Stimulated activated effector memory CD8-positive, alpha-beta T cell treated with anti-CD3 and anti-CD28 coated beads, Interleukin-12 subunit alpha, Interleukin-12 subunit beta, amount 100 ng/mL, for 72 hours (primary cell): ENCODE data around the gene SHISA5.
A peak's percentile ranks its signal among the peaks of the same experiment; 100 is the strongest.
"Not testable (repeated sequence)": the region's sequence is repeated elsewhere in the genome, so short reads cannot be mapped to it uniquely, and the experiment has no call there.

ENCODE experiments used
- ATAC-seq: fragments of 150-1000 bp; cut with Tn5 transposase; 2 replicates; pipeline ENCODE4 v1.10.0; 2021
- DNase-seq, 2 donors: peaks; one replicate each; pipeline ENCODE4 v3.0.0; 2021 to 2022; ENCODE audit warnings: low spot score in 2 of 2
- H3K27ac Mint-ChIP-seq: one replicate; pipeline ENCODE4 v1.8.0; 2022; ENCODE audit warnings: mild to moderate bottlenecking, mixed read lengths
- H3K36me3 Mint-ChIP-seq: one replicate; pipeline ENCODE4 v1.8.0; 2022; ENCODE audit warnings: mild to moderate bottlenecking, mixed read lengths
- H3K4me1 Mint-ChIP-seq: one replicate; pipeline ENCODE4 v1.8.0; 2022; ENCODE audit warnings: mixed read lengths
- H3K4me3 Mint-ChIP-seq: one replicate; pipeline ENCODE4 v1.8.0; 2022; ENCODE audit warnings: mild to moderate bottlenecking, mixed read lengths
- H3K9me3 Mint-ChIP-seq: one replicate; pipeline ENCODE4 v1.8.0; 2022; ENCODE audit warnings: mixed read lengths

The SHISA5 gene

DNA sequence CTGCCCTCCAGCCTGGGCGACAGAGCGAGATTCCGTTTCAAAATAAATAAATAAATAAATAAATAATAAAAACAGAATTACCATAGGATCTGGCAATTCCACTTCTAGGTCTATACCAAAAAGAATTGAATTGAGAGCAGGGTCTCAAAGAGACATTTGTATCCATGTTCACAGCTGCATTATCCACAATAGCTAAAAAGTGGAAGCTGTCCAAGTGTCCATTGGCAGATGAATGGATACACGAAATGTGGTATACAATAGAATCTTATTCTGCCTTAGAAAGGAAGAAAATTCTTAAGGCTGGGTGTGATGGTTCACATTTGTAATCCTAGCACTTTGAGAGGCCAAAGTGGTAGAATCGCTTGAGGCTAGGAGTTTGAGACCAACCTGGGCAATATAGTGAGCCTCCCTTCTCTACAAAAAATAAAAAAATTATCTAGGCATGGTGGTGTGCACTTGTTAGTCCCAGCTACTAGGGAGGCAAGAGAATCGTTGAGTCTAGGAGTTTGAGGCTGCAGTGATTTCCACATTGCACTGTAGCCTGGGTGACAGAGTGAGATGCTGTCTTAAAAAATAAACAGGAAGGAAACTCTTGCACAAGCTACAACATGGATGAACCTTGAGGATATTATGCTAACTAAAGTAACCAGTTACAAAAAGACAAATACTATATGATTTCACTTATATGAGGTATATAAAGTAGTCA, 28.4 kb upstream of the SHISA5 start:
- Mint-ChIP-seq H3K4me3 (no peak overlapping the region), H3K36me3 (peaks cover 100% of the 10 kb centered on the region), H3K9me3 (no peaks in the 10 kb centered on the region), H3K4me1 (no peaks in the 10 kb centered on the region), H3K27ac (no peak overlapping the region)
- no peak for DNase-seq
- ATAC-seq: no peak

DNA sequence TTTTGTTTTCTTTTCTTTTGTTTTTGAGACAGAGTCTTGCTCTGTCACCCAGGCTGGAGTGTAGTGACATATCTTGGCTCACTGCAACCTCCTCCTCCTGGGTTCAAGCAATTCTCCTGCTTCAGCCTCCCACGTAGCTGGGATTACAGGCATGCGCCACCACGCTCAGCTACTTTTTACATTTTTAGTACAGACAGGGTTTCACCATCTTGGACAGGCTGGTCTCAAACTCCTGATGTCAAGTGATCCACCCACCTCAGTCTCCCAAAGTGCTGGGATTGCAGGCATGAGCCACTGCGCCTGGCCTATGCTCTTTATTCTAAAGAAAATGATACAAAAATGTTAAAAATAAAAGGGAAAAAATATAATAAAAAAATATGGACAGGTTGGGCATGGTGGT, 26.7 kb upstream of the SHISA5 start:
- peaks cover 100% of the 10 kb centered on the region for H3K36me3 Mint-ChIP-seq
- not testable (repeated sequence) for H3K9me3 Mint-ChIP-seq, ATAC-seq, H3K4me3 Mint-ChIP-seq, DNase-seq, H3K4me1 Mint-ChIP-seq, H3K27ac Mint-ChIP-seq

DNA sequence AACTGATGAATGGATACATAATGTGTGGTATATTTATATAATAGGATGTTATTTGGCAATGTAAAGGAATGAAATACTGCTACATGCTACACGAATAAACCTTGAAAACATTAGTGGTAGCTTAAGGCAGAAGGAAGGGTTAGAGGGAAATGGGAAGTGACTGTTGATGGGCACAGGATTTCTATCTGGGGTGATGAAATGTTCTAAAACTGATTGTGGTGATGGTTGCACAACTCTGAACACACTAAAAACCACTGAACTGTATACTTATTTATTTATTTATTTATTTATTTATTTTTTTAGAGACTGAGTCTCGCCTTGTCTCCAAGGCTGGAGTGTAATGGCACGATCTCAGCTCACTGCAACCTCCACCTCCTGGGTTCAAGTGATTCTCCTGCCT, 24.8 kb upstream of the SHISA5 start:
- no peaks in the 10 kb centered on the region for H3K4me1 Mint-ChIP-seq

DNA sequence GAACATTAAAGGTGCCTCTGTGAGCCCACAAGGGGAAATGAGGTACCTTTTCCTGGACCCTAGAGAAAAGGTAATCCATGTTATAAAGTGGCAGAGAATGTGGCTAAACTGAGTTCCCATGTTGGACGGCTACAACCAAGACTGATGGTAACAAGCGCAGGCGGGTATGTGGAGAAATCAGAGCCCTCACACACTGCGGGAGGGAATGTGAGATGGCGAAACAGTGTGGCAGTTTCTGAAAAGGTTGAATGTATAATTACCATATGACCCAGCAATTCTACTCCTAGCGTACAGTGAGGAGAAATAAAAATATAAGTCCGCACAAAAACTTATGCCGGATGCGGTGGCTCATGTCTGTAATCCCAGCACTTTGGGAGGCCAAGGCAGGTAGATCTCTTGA, 24.1 kb upstream of the SHISA5 start:
- ATAC-seq: no peak
- Mint-ChIP-seq H3K9me3 (no peaks in the 10 kb centered on the region), H3K4me3 (no peak overlapping the region), H3K4me1 (no peaks in the 10 kb centered on the region), H3K27ac (no peak overlapping the region), H3K36me3 (peaks cover 100% of the 10 kb centered on the region)
- no peak for DNase-seq

More for the DNA sequence above, 24.8 kb upstream of the SHISA5 start:
- Mint-ChIP-seq H3K4me3 (no peak overlapping the region), H3K36me3 (peaks cover 100% of the 10 kb centered on the region), H3K27ac (no peak overlapping the region), H3K9me3 (no peaks in the 10 kb centered on the region)
- ATAC-seq (no peak), DNase-seq (no peak)

DNA sequence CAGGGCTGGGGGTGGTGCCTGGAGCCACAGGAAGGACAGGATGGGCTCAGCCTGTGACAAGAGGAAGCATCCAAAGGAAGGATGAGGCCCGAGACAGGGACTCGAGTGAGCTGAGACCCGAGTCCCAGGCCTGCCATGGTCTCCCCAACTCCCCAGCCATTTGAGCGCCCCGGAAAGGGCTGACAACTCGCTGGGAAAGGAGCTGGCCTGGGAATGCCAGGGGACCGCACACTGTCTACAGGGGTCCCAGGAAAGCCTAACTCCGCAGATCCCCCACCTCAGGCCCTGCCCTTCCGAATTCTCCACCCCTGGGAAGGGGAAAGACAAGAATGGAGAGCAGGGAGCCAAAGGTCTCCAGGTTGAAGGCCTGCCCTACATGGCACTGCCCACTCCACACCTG, 21.0 kb upstream of the SHISA5 start:
- no peak for ATAC-seq
- H3K4me3 Mint-ChIP-seq: no peak overlapping the region
- H3K27ac Mint-ChIP-seq: peak overlapping the region; percentile 63
- H3K36me3 Mint-ChIP-seq: peaks cover 93% of the 10 kb centered on the region
- H3K4me1 Mint-ChIP-seq: peaks cover 11% of the 10 kb centered on the region
- no peak for DNase-seq
- no peaks in the 10 kb centered on the region for H3K9me3 Mint-ChIP-seq

DNA sequence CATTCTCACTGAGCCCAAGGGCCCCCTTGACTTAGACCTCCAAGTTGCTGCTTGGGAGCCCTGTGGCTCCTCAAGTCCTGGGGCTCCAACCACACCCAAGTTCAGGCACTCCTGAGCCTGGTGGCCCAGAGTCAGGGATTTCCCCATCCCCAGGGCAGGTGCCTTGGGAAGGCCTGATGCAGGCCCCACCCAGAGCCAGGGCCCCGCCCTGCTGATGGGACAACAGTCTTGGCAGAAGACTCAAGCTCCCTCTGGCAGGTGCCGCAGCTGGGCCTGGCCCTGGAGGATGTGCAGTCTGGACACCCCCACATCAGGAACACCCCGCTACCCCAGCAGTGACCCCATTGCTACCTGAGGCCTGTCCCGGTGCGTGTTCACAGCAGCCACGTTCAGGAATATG, 17.7 kb upstream of the SHISA5 start:
- Mint-ChIP-seq H3K4me3 (no peak overlapping the region), H3K4me1 (peaks cover 42% of the 10 kb centered on the region), H3K9me3 (no peaks in the 10 kb centered on the region), H3K36me3 (peaks cover 91% of the 10 kb centered on the region), H3K27ac (no peak overlapping the region)
- DNase-seq (no peak), ATAC-seq (no peak)

DNA sequence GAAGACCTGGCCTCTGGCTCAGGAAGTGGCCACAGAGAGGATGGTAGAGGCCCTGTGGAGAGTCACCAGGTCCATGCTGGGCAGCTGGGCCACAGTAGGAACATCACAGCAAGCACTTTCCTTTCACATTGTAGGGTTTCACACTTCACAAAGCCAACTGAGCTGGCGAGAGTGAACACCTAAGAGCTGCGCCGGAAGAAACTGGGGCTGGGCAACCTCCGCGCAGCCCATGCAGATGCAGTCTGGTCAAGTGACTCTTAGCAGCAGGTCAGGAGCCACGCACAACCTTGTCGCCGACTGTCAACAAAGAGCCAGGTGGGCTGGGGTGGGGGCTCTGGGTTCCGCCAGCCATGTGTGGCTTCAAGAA, 15.3 kb upstream of the SHISA5 start:
- Mint-ChIP-seq H3K4me3 (no peak overlapping the region), H3K27ac (peak overlapping the region; percentile 37), H3K36me3 (peaks cover 81% of the 10 kb centered on the region), H3K9me3 (no peaks in the 10 kb centered on the region), H3K4me1 (peaks cover 54% of the 10 kb centered on the region)
- DNase-seq (no peak), ATAC-seq (peak; percentile 3)

DNA sequence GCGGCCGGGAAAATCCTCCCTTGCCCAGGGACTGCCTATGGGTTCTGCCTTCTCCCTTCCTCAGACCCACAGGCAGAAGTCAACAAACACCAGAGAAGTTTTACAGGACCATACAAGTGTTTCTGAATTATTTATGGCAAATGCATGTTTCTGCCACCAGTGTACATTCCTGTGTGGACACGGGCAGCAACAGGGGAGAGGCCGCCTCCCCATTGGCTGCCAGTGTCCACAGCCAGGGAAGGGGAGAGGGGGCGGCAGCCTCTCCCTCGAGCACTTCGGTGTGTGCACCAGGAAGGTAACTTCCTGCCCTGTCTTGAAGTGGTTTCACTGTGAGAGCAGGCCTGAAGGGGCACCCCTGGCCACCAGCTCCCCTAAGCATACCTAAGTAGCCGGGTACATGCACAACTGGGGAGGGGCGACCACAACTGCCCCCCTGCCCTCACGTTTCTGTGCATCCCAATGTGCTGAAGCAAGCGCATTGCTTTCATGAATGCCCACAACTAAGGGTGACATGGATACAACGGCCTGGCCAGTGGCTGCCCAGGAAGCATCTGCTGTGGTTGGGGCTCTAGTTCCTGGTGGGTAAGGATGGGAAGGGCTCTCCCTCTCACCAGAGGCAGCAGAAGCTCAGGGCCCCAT, 14.8 kb upstream of the SHISA5 start:
- ATAC-seq: no peak
- H3K4me1 Mint-ChIP-seq: peaks cover 56% of the 10 kb centered on the region
- H3K27ac Mint-ChIP-seq: peak overlapping the region; percentile 81
- H3K36me3 Mint-ChIP-seq: peaks cover 77% of the 10 kb centered on the region
- no peak overlapping the region for H3K4me3 Mint-ChIP-seq
- H3K9me3 Mint-ChIP-seq: no peaks in the 10 kb centered on the region
- no peak for DNase-seq

DNA sequence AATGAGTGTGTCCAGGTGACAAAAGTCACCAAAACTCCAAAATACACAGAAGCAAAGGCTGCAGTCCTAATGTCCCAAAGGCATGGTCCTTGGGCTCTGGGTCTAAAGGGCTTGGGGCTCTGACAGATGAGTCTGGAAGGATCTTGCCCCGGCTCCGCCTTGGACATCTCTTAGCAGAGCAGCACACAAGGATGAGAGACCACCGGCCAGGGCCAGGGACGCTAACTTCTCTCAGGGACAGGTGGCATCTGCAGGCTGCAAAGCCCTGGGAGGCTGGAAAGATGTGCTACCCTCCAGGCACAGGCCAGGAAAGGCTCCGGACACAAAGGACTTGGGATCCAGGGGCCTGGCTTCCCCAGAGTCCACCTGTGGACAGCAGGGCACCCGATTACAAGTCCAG, 14.1 kb upstream of the SHISA5 start:
- H3K27ac Mint-ChIP-seq: peak overlapping the region; percentile 81
- H3K36me3 Mint-ChIP-seq: peaks cover 77% of the 10 kb centered on the region
- ATAC-seq (no peak), DNase-seq (no peak)
- H3K4me3 Mint-ChIP-seq: no peak overlapping the region
- no peaks in the 10 kb centered on the region for H3K9me3 Mint-ChIP-seq
- H3K4me1 Mint-ChIP-seq: peaks cover 56% of the 10 kb centered on the region

DNA sequence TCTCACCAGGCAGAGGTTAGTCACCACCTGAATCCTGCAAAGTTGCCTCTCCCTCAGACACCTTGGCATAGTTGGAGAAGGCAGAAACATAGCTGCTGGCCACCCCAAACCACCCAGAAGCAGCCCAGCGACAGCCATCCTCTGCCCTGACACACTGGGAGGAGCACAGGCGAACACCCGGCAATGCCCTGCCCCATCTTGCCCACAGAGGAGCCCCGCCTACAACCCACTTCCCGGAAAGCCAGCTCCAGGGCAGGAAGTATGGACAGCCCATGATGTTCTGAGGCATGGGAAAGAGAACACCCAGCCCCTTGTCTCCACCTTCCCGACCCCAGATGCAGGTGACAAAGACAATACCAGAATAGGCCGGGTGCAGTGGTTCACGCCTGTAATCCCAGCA, 12.6 kb upstream of the SHISA5 start:
- Mint-ChIP-seq H3K4me1 (peaks cover 56% of the 10 kb centered on the region), H3K4me3 (no peak overlapping the region), H3K27ac (peak overlapping the region; percentile 81), H3K36me3 (peaks cover 73% of the 10 kb centered on the region), H3K9me3 (no peaks in the 10 kb centered on the region)
- ATAC-seq (peak; percentile 6), DNase-seq (no peak)

DNA sequence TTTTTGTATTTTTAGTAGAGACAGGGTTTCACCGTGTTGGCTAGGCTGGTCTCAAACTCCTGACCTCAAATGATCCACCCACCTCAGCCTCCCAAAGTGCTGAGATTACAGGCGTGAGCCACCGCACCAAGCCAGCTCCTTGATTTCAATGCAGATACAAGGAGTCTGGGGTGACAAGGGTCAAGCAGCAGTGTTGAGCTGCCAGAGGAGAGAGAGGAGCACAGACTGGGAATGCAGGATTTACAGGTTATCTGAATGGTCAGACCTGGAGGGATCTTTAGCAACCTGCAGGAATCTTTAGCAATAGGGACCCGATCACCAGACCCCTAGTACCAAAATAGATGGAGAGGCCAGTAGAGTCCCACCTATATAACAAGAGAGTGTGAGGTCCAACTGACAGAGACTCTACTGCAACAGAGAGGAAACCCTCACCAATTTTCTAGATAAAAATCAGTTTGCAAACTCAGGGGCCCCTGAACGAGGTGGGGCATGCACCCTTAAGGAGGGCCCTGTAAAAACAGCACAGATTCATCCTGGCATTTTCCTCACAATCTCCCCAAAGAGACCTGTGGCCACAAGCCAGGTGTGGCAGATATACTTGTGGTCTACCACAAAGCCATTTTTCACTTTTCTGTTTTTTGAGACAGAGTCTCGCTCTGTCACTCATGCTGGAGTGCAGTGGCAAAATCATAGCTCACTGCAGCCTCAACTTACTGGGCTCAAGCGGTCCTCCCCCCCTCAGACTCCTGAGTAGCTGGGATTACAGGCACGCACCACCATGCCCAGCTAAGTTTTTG, 10.7 kb upstream of the SHISA5 start:
- H3K27ac Mint-ChIP-seq: no peak overlapping the region

DNA sequence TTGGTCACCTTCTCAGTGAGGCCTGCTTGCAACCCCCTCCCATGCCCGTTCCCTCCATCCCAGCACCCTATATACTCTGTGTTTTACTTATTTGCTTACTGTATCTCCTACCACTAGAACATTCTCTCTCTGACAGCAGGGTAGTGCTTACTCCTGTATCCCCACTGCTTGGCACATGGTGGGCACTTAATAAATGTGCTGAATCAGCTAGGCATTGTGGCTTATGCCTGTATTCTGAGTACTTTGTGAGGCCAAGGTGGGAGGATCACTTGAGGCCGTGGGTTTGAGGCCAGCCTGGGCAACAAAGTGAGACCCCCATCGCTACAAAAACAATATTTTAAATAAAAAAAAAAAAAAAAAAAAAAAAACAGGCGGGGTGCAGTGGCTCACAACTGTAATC, 7.6 kb upstream of the SHISA5 start:
- peaks cover 51% of the 10 kb centered on the region for H3K36me3 Mint-ChIP-seq
- no peak overlapping the region for H3K4me3 Mint-ChIP-seq
- H3K27ac Mint-ChIP-seq: peak overlapping the region; percentile 54
- H3K9me3 Mint-ChIP-seq: no peaks in the 10 kb centered on the region
- ATAC-seq (no peak), DNase-seq (no peak)
- H3K4me1 Mint-ChIP-seq: peaks cover 25% of the 10 kb centered on the region

More for the DNA sequence above, 10.7 kb upstream of the SHISA5 start:
- ATAC-seq: no peak
- Mint-ChIP-seq H3K4me1 (peaks cover 41% of the 10 kb centered on the region), H3K9me3 (no peaks in the 10 kb centered on the region), H3K4me3 (no peak overlapping the region), H3K36me3 (peaks cover 70% of the 10 kb centered on the region)
- no peak for DNase-seq

DNA sequence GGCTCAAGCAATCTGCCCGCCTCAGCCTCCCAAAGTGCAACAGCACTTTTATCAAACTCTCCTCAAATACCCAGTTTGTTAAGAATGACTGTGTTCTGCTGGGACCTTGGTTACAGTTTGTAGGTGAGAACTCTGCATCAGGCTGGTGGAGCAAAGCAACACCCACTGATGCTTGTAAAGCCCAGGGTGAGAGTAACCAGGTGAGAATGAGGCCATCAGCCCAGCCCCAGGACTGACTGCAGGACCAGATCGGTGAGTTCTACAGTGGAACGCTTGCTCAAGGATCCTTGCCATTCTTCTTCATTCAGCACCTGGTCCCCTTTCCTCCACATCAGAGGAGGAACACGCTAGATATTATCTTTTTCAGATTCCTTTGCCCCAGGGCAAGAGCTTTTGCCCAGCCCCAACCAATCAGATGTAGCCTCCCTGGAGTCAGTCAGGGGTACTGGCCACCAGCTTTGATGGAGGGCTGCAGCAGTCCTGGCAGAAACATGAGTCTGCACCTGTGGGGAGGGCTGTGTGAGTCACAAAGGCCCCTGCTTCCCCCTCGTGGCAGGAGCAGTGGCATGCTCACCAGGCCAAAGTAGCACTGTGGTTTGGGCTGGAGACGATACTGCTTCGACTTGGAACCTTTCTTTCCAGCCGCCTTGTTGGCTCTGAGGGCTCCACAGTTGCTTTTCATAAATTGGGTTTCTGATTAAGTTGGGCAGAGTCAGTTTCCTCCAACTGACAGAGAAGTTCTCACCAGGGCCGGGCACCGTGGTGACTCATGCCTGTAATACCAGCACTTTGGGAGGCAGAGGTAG, 3.5 kb upstream of the SHISA5 start:
- ATAC-seq (peak; percentile 87), DNase-seq (peak; percentile 45 to 80)
- Mint-ChIP-seq H3K9me3 (no peaks in the 10 kb centered on the region), H3K4me1 (peaks cover 43% of the 10 kb centered on the region), H3K27ac (peak overlapping the region; percentile 65), H3K4me3 (peak overlapping the region; percentile 42), H3K36me3 (peaks cover 46% of the 10 kb centered on the region)

DNA sequence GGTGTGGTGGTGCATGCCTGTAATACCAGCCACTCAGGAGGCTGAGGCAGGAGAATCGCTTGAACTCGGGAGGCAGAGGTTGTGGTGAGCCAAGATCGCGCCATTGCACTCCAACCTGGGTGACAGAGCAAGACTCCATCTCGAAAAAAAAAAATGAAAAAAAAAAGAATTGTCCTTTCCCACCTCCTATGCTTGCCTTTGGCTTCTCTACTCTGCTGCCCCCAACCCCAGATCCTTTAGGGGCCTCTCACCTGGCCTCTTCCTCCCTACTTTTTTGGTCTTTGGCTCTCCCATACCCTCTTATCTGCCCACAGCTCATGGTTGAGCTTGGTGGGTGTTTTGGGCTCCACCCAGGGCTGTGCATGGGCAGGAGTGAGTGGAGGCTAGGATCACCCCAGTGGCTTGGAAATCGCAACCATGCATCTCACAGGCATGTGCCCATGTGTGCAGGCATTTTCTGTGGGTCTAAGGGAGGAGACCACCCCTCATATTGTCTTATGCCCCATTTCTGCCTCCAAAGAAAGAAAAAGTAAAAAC, 2.1 kb upstream of the SHISA5 start:
- Mint-ChIP-seq H3K36me3 (peaks cover 47% of the 10 kb centered on the region), H3K4me3 (no peak overlapping the region), H3K9me3 (no peaks in the 10 kb centered on the region), H3K27ac (no peak overlapping the region), H3K4me1 (peaks cover 57% of the 10 kb centered on the region)
- ATAC-seq (no peak), DNase-seq (no peak)

DNA sequence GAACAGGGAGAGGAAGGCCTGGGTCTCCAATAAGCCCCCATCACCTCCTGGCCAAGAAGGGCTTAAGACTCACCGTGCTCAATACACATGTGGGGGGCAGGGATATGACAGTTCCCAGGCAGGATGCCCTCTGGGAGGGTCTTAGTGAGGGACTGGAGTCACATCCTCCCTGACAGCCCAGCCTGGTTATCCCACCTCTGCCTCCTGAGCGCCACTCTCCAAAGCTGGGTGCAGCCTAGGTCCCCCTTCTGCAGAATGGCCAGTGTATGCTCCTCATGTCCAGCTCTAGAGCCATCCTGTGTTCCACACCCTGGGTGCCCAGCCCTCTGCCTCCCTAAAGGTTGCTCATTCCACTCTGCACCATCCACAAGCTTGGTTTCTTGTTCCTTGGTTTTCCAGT, 1.2 kb upstream of the SHISA5 start:
- DNase-seq: no peak
- ATAC-seq: no peak
- H3K9me3 Mint-ChIP-seq: no peaks in the 10 kb centered on the region
- H3K27ac Mint-ChIP-seq: peak overlapping the region; percentile 91
- H3K4me1 Mint-ChIP-seq: peaks cover 63% of the 10 kb centered on the region
- peak overlapping the region; percentile 77 for H3K4me3 Mint-ChIP-seq
- H3K36me3 Mint-ChIP-seq: peaks cover 46% of the 10 kb centered on the region
